Measurements from ENCODE around the gene GBF1. TPM values are rescaled to one million over a fixed set of nuclear protein-coding genes. Genes with fewer than 3 reads are reported as not detected.

GBF1 gene
- total RNA-seq, 2 donors from 2014 or later: 44.2 to 47.6 TPM

GRCh38 chr10:102398172-102399020 is 153.1 kb downstream of the GBF1 start:
- no peaks in the 10 kb centered on the region for H3K27me3 Mint-ChIP-seq (ENCODE audit: low read depth)
- H3K9me3 Mint-ChIP-seq: no peaks in the 10 kb centered on the region
- no peak for ATAC-seq (replicated peaks in 1 of 2)
- no peak for DNase-seq
- H3K4me3 Mint-ChIP-seq: peak overlapping the region; percentile 96 to 99
- peak overlapping the region; percentile 83 for H3K27ac Mint-ChIP-seq
- peaks cover 17 to 43% of the 10 kb centered on the region in 2 donors for H3K36me3 Mint-ChIP-seq (ENCODE audit: insufficient read depth in 2 of 2)
- H3K4me1 Mint-ChIP-seq (ENCODE audit: low read depth): peaks cover 43% of the 10 kb centered on the region

GRCh38 chr10:102399217-102400021 is 154.1 kb downstream of the GBF1 start:
- Mint-ChIP-seq H3K9me3 (no peaks in the 10 kb centered on the region), H3K36me3 (ENCODE audit: insufficient read depth in 2 of 2) (peaks cover 16 to 40% of the 10 kb centered on the region in 2 donors), H3K27ac (no peak overlapping the region), H3K4me1 (ENCODE audit: low read depth) (peaks cover 39% of the 10 kb centered on the region), H3K27me3 (ENCODE audit: low read depth) (no peaks in the 10 kb centered on the region), H3K4me3 (peak overlapping the region; percentile 96 to 99)
- ATAC-seq (replicated peaks in 1 of 2) (peak; percentile 55 to 60), DNase-seq (peak; percentile 90 to 92)

GRCh38 chr10:102400076-102400475 is 154.7 kb downstream of the GBF1 start:
- Mint-ChIP-seq H3K27ac (no peak overlapping the region), H3K36me3 (ENCODE audit: insufficient read depth in 2 of 2) (peaks cover 15 to 36% of the 10 kb centered on the region in 2 donors), H3K4me1 (ENCODE audit: low read depth) (peaks cover 42% of the 10 kb centered on the region), H3K27me3 (ENCODE audit: low read depth) (no peaks in the 10 kb centered on the region), H3K9me3 (no peaks in the 10 kb centered on the region), H3K4me3 (peak overlapping the region; percentile 75 to 96)
- ATAC-seq (replicated peaks in 1 of 2) (no peak), DNase-seq (no peak)

GRCh38 chr10:102400598-102401341 is 155.4 kb downstream of the GBF1 start:
- H3K27me3 Mint-ChIP-seq (ENCODE audit: low read depth): no peaks in the 10 kb centered on the region
- H3K4me3 Mint-ChIP-seq: peak overlapping the region in 1 of 2 donors; percentile 96
- H3K9me3 Mint-ChIP-seq: no peaks in the 10 kb centered on the region
- DNase-seq: no peak
- peaks cover 49% of the 10 kb centered on the region for H3K4me1 Mint-ChIP-seq (ENCODE audit: low read depth)
- no peak overlapping the region for H3K27ac Mint-ChIP-seq
- no peak for ATAC-seq (replicated peaks in 1 of 2)
- H3K36me3 Mint-ChIP-seq (ENCODE audit: insufficient read depth in 2 of 2): peaks cover 15 to 33% of the 10 kb centered on the region in 2 donors

DNA sequence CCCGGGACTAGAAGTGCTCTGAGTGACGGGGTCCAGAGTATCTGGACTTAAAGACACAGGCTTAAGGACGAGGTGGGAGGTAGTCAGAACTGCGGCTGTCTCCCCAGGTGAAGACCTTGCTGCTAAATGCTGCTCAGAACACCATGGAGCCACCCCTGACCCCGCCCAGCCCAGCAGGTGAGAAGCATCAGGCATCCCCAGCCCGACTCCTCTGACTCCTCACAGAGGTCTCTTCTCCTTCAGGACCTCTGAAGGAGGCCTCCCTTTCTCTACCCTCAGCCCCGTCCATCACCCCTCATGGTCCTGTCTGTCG is 156.0 kb downstream of the GBF1 start:
- Mint-ChIP-seq H3K27ac (no peak overlapping the region), H3K4me1 (ENCODE audit: low read depth) (peaks cover 52% of the 10 kb centered on the region), H3K9me3 (no peaks in the 10 kb centered on the region), H3K36me3 (ENCODE audit: insufficient read depth in 2 of 2) (peaks cover 11 to 29% of the 10 kb centered on the region in 2 donors), H3K27me3 (ENCODE audit: low read depth) (no peaks in the 10 kb centered on the region), H3K4me3 (peak overlapping the region in 1 of 2 donors; percentile 37)
- ATAC-seq (replicated peaks in 1 of 2) (no peak), DNase-seq (no peak)

GRCh38 chr10:102401735-102402511 is 156.6 kb downstream of the GBF1 start:
- H3K27ac Mint-ChIP-seq: no peak overlapping the region
- peaks cover 10 to 24% of the 10 kb centered on the region in 2 donors for H3K36me3 Mint-ChIP-seq (ENCODE audit: insufficient read depth in 2 of 2)
- no peaks in the 10 kb centered on the region for H3K27me3 Mint-ChIP-seq (ENCODE audit: low read depth)
- H3K4me1 Mint-ChIP-seq (ENCODE audit: low read depth): peaks cover 52% of the 10 kb centered on the region
- DNase-seq: no peak
- no peaks in the 10 kb centered on the region for H3K9me3 Mint-ChIP-seq
- no peak for ATAC-seq (replicated peaks in 1 of 2)
- no peak overlapping the region for H3K4me3 Mint-ChIP-seq

- Mint-ChIP-seq H3K9me3 (no peaks in the 10 kb centered on the region), H3K36me3 (ENCODE audit: insufficient read depth in 2 of 2) (peaks cover 10 to 21% of the 10 kb centered on the region in 2 donors), H3K27ac (no peak overlapping the region)
These were observed 157.2 kb downstream of the GBF1 start for GRCh38 chr10:102402512-102402896.

GRCh38 chr10:102403115-102403514 is 157.8 kb downstream of the GBF1 start:
- peaks cover 9 to 15% of the 10 kb centered on the region in 2 donors for H3K36me3 Mint-ChIP-seq (ENCODE audit: insufficient read depth in 2 of 2)
- H3K4me1 Mint-ChIP-seq (ENCODE audit: low read depth): peaks cover 50% of the 10 kb centered on the region
- no peak overlapping the region for H3K4me3 Mint-ChIP-seq
- DNase-seq: no peak
- H3K9me3 Mint-ChIP-seq: no peaks in the 10 kb centered on the region
- no peak for ATAC-seq (replicated peaks in 1 of 2)
- no peak overlapping the region for H3K27ac Mint-ChIP-seq
- H3K27me3 Mint-ChIP-seq (ENCODE audit: low read depth): no peaks in the 10 kb centered on the region

More at GRCh38 chr10:102402512-102402896, 157.2 kb downstream of the GBF1 start:
- Mint-ChIP-seq H3K27me3 (ENCODE audit: low read depth) (no peaks in the 10 kb centered on the region), H3K4me1 (ENCODE audit: low read depth) (peaks cover 50% of the 10 kb centered on the region), H3K4me3 (no peak overlapping the region)
- no peak for ATAC-seq (replicated peaks in 1 of 2)
- no peak for DNase-seq

DNA sequence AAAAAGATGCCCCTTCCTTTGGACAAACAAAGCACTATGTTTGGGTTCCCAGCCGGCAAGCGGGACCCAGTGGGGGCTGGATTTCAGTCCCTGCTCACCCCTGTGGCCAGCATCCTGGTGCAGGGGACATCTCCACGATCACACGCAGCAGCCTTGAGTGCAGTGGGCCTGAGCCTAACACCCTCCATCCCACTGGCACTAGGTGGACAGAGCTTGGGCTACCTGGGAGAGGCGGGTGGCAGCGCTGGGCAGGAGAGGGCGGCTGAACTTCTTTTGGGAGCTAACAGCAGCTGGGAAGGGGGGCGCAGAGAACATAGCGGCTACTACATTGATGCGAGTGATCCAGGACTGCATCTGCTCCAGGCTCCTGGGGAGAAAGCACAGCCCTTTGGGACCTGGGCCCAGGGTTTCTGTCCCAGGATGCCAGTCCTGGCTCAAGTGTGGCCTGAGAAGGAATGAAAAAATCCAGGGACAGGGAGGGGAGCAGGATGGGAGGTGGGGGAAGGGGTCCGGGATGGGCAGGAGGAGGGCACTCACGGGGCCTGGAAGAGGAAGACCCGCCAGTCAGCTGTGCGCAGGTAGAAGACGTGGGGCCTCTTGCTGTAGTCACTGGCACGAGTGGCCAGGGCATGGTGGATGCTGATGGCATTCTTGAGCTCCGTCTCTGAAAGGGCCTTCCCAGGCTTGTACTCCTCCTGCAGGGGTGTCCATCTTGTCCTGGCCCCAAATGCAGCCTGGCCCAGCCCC is 159.2 kb downstream of the GBF1 start:
- H3K9me3 Mint-ChIP-seq: no peaks in the 10 kb centered on the region
- H3K27me3 Mint-ChIP-seq (ENCODE audit: low read depth): peaks cover 2% of the 10 kb centered on the region
- no peak overlapping the region for H3K4me3 Mint-ChIP-seq
- no peak overlapping the region for H3K27ac Mint-ChIP-seq
- no peak for DNase-seq
- H3K4me1 Mint-ChIP-seq (ENCODE audit: low read depth): peaks cover 49% of the 10 kb centered on the region
- no peak for ATAC-seq (replicated peaks in 1 of 2)
- H3K36me3 Mint-ChIP-seq (ENCODE audit: insufficient read depth in 2 of 2): peaks cover 6% of the 10 kb centered on the region in 2 donors

DNA sequence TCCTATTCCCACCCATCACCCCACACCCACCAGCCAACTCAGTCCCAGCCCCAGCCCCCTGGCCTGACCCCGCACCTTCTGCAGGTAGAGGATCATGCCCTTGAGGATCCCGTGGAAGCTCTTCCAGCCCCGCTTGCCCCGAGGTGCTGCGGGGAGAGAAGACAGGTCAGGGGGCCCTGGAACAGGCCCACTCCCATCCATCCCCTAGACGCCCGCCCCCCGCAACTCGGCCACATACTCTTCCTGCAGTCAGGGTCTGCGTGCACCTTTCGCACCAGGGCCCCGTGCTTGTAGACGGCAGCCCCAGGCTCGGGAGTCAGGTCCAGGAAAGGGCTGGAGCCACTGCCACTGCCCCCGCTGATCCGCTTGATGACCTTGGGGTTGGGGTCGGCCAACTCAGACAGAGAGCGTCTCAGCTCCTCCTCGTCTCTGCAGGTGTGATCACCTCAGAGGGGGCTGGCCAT is 159.8 kb downstream of the GBF1 start:
- H3K4me1 Mint-ChIP-seq (ENCODE audit: low read depth): peaks cover 49% of the 10 kb centered on the region
- peaks cover 7% of the 10 kb centered on the region for H3K27me3 Mint-ChIP-seq (ENCODE audit: low read depth)
- DNase-seq (no peak), ATAC-seq (replicated peaks in 1 of 2) (no peak)
- peaks cover 4% of the 10 kb centered on the region in 2 donors for H3K36me3 Mint-ChIP-seq (ENCODE audit: insufficient read depth in 2 of 2)
- H3K27ac Mint-ChIP-seq: no peak overlapping the region
- H3K9me3 Mint-ChIP-seq: no peaks in the 10 kb centered on the region
- no peak overlapping the region for H3K4me3 Mint-ChIP-seq

GRCh38 chr10:102405632-102406031 is 160.3 kb downstream of the GBF1 start:
- Mint-ChIP-seq H3K27me3 (ENCODE audit: low read depth) (peaks cover 7% of the 10 kb centered on the region), H3K36me3 (ENCODE audit: insufficient read depth in 2 of 2) (peaks cover 0 to 2% of the 10 kb centered on the region in 2 donors), H3K4me1 (ENCODE audit: low read depth) (peaks cover 46% of the 10 kb centered on the region), H3K9me3 (no peaks in the 10 kb centered on the region), H3K27ac (peak overlapping the region; percentile 62), H3K4me3 (no peak overlapping the region)
- ATAC-seq (replicated peaks in 1 of 2) (no peak), DNase-seq (no peak)

- Mint-ChIP-seq H3K4me3 (no peak overlapping the region), H3K4me1 (ENCODE audit: low read depth) (peaks cover 58% of the 10 kb centered on the region), H3K27me3 (ENCODE audit: low read depth) (peaks cover 7% of the 10 kb centered on the region), H3K27ac (no peak overlapping the region), H3K9me3 (no peaks in the 10 kb centered on the region), H3K36me3 (ENCODE audit: insufficient read depth in 2 of 2) (peaks cover 0 to 2% of the 10 kb centered on the region in 2 donors)
- no peak for DNase-seq
- no peak for ATAC-seq (replicated peaks in 1 of 2)
These were observed 161.5 kb downstream of the GBF1 start for GRCh38 chr10:102406815-102407214.
